Activated naive CD8-positive, alpha-beta T cell treated with anti-CD3 and anti-CD28 coated beads, Interleukin-2, amount 50 U/mL, for 24 hours (primary cell): ENCODE measurements around the gene SERPINB6.
"Not testable (repeated sequence)": the region's sequence is repeated elsewhere in the genome, so short reads cannot be mapped to it uniquely, and the experiment has no call there.

ENCODE experiments used
- ATAC-seq: fragments of 150-1000 bp; cut with Tn5 transposase; one replicate; pipeline ENCODE4 v1.10.0; 2021
- DNase-seq: peaks from one replicate; pipeline ENCODE4 v3.0.0; 2021
- H3K27ac Mint-ChIP-seq: one replicate; pipeline ENCODE4 v1.8.0; 2021; ENCODE audit warnings: mild to moderate bottlenecking, mixed read lengths
- H3K27me3 Mint-ChIP-seq: one replicate; pipeline ENCODE4 v1.8.0; 2021; ENCODE audit warnings: mixed read lengths
- H3K36me3 Mint-ChIP-seq: one replicate; pipeline ENCODE4 v1.8.0; 2021; ENCODE audit warnings: low read depth, mixed read lengths
- H3K4me1 Mint-ChIP-seq: one replicate; pipeline ENCODE4 v1.8.0; 2021; ENCODE audit warnings: mixed read lengths
- H3K4me3 Mint-ChIP-seq: one replicate; pipeline ENCODE4 v1.8.0; 2021; ENCODE audit warnings: mild to moderate bottlenecking, moderate library complexity, mixed read lengths
- H3K9me3 Mint-ChIP-seq: one replicate; pipeline ENCODE4 v1.8.0; 2021; ENCODE audit warnings: mixed read lengths

Gene SERPINB6

DNA sequence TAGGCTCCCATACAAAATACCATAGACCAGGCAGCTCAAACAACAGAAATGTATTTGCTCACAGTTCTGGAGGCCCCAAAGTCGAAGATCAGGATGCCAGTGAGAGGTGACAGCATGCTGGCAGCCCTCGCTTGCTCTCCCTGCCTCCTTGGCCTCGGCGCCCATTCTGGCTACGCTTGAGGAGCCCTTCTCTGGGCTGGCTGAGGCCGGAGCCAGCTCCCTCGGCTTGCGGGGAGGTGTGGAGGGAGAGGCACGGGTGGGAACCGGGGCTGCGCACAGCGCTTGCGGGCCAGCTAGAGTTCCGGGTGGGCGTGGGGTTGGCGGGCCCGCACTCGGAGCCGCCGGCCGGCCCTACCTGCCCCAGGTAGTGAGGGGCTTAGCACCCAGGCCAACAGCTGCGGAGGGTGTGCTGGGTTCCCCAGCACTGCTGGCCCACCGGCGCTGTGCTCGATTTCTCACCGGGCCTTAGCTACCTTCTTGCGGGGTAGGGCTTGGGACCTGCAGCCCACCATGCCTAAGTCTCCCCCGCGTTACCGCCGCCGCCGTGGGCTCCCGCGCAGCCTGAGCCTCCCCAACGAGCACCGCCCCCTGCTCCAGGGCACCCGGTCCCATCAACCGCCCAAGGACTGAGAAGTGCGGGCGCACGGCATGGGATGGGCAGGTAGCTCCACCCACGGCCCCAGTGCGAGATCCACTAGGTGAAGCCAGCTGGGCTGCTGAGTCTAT lies 35.6 kb downstream of the SERPINB6 start:
- peaks cover 49% of the 10 kb centered on the region for H3K4me1 Mint-ChIP-seq
- ATAC-seq (no peak), DNase-seq (no peak)
- no peaks in the 10 kb centered on the region for H3K27me3 Mint-ChIP-seq
- peaks cover 9% of the 10 kb centered on the region for H3K9me3 Mint-ChIP-seq
- H3K27ac Mint-ChIP-seq: no peak overlapping the region
- no peak overlapping the region for H3K4me3 Mint-ChIP-seq
- peaks cover 21% of the 10 kb centered on the region for H3K36me3 Mint-ChIP-seq

DNA sequence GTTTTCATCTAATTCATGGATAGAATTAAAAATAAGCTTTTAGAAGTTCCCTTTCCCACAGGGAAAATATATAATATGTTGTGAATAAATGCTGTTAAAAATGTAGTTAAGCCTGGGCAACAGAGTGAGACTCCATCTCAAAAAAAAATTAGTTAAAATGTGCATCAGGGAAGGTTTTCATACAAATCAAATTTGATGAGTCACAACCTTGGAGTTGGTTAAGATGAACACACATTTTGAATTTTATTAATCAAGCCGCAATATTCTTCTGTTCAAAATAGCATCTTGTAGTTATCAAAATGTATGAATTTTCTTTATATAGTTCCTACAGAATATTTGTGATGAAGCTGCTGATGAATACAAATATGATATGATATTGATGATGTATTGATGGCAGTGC lies 37.3 kb downstream of the SERPINB6 start:
- Mint-ChIP-seq H3K27me3 (no peaks in the 10 kb centered on the region), H3K4me1 (peaks cover 38% of the 10 kb centered on the region), H3K9me3 (peaks cover 9% of the 10 kb centered on the region), H3K27ac (no peak overlapping the region), H3K4me3 (no peak overlapping the region), H3K36me3 (peaks cover 14% of the 10 kb centered on the region)
- DNase-seq (no peak), ATAC-seq (no peak)

DNA sequence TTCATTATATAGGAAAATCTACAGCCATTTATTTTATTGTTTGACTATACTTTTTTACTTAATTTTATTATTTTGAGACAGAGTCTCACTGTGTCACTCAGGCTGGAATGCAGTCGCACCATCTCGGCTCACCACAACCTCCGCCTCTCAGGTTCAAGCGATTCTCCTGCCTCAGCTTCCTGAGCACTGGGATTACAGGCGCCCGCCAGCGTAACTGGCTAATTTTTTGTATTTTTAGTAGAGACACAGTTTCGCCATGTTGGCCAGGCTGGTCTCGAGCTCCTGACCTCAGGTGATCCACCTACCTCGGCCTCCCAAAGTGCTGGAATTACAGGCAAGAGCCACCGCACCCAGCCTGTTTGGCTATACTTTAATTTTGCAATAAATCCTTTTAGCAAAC lies 38.5 kb downstream of the SERPINB6 start:
- not testable (repeated sequence) for H3K4me3 Mint-ChIP-seq, H3K27me3 Mint-ChIP-seq, H3K27ac Mint-ChIP-seq, ATAC-seq, DNase-seq, H3K9me3 Mint-ChIP-seq
- H3K36me3 Mint-ChIP-seq: peaks cover 11% of the 10 kb centered on the region
- peaks cover 28% of the 10 kb centered on the region for H3K4me1 Mint-ChIP-seq

DNA sequence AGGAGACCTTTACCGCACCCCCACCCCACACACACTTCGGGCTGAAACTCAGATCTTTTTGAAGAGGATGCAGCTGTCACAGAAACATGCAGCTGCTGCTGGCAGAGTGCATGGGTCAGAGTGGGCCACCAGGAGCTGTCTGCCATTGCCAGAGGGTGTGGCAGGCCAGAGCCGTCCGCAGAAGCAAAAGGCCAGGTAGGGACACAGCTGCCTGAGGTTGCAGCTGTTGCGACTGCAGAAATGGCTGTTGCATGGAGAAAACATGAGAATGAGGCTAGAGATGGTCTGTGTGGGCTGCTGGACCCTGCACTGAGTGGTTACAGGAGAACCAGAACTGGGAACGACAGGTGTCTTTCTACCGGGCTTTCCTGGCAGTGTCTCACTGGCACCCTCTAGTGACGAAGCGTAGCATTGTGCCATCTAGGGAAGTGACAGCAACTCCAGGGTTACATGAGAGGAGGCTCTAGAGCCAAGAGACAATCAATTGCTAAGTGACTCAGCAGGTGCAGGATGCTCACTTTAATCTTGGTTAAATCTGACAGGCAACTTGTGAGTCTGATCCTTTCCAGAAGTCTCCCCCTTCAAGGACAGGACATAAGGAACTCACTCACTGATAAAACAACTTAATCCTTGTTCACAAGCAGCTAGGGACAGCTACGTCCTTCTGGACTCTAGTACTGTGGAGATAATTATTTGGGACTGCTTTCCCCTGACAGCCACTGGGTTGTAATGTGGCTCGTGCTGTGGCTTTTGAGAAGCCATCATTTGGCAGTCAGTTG lies 39.2 kb downstream of the SERPINB6 start:
- Mint-ChIP-seq H3K4me1 (peaks cover 21% of the 10 kb centered on the region), H3K27me3 (no peaks in the 10 kb centered on the region), H3K36me3 (peaks cover 10% of the 10 kb centered on the region), H3K4me3 (no peak overlapping the region), H3K9me3 (peaks cover 9% of the 10 kb centered on the region), H3K27ac (peak overlapping the region; percentile 15)
- DNase-seq (peak; percentile 85), ATAC-seq (peak; percentile 88)

DNA sequence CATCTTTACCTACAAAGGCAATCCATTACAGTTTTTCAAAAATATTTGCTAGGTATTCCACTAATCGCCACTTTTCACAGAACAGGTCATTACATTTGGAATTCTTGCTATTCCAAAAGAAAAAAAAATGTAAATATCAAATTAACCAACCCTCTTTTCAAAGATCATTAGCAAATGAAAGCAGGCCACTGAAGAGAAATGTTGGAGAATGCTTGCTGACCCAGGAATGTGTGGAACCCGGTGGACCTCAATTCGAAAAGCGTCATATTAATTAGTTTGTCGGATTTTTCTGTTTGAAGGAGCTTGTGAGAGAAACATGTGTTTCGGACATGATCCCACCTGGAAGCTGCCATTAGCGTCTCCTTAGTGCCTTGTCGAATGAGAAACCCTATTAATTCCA lies 40.3 kb downstream of the SERPINB6 start:
- ATAC-seq (no peak), DNase-seq (no peak)
- Mint-ChIP-seq H3K27ac (no peak overlapping the region), H3K4me1 (peaks cover 10% of the 10 kb centered on the region), H3K27me3 (no peaks in the 10 kb centered on the region), H3K9me3 (peaks cover 3% of the 10 kb centered on the region), H3K36me3 (no peaks in the 10 kb centered on the region), H3K4me3 (no peak overlapping the region)

DNA sequence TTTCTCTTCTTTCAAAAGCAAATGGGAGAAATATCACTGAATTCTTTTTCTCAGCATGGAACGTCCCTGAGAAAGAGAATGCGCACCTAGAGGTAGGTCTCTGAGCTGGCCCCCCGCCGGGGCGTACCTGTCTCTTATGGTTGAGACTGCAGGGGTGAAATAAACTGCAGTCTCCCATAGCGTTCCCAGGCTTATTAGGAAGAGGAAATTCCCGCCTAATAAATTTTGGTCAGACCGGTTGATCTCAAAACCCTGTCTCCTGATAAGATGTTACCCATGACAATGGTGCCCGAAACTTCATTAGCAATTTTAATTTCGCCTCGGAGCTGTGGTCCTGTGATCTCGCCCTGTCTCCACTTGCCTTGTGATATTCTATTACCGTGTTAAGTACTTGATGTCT lies 43.4 kb downstream of the SERPINB6 start:
- H3K36me3 Mint-ChIP-seq, H3K27me3 Mint-ChIP-seq, H3K9me3 Mint-ChIP-seq, H3K4me3 Mint-ChIP-seq, H3K4me1 Mint-ChIP-seq, ATAC-seq, DNase-seq, H3K27ac Mint-ChIP-seq: not testable (repeated sequence)

DNA sequence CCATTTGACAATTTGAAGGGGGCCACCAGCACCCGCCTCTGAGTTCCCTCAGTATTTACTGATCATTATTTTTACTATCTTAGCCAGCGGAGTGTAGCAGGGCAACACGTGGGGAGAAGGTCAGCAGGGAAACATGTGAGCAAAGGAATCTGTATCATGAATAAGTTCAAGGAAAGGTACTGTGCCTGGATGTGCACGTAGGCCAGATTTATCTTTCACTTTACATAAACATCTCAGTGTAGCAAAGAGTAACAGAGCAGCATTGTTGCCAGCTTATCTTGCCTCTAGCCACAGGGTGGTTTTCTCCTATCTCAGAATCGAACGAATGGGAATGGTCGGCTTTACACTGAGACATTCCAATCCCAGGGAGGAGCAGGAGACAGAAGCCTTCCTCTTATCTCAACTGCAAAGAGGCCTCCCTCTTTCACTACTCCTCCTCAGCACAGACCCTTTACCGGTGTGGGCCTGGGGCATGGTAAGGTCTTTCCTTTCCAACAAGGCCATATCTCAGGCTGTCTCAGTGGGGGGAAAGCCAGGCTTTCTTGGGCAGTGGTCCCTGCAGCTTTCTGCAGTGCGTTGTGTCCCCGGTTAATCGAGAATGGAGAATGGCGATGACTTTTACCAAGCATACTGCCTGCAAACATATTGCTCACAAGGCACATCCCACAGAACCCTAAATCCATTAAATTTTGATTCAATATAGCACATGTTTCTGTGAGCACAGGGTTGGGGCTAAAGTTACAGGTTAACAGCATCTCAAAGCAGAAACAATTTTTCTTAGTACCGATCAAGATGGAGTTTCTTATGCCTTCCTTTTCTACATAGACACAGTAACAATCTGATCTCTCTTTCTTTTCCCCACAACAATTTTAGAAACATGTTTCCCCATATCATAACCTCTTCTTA lies 45.3 kb downstream of the SERPINB6 start:
- H3K9me3 Mint-ChIP-seq, ATAC-seq, H3K27me3 Mint-ChIP-seq, H3K4me1 Mint-ChIP-seq, H3K27ac Mint-ChIP-seq, H3K36me3 Mint-ChIP-seq, H3K4me3 Mint-ChIP-seq, DNase-seq: not testable (repeated sequence)

DNA sequence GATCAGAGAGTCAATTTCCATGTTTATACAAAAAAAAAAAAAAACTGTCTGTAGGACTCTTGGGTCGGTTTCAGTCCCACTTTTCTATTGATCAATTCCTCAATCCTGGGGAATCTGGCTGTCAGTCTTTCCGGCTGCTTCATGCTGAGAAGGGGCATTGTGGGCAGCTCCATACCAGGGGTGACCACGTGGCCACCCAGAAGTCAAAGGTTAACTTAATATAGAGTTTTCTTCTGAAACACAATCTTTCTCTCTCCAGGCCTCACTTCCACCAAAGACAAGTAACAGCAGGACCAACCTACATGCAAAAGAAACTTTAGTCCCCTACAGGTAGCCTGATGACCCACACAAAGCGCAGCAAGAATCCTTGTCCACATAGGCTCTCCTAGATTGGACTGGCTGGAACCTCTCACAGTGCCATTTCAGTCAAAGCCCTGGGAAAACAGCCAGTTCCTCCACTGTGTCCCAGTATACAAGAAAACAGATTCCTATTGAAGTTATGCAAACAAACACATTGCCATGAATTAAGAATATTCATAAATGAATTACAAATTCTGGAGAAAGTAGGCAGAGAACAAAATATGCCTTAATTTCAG lies 49.7 kb downstream of the SERPINB6 start:
- H3K9me3 Mint-ChIP-seq: peaks cover 7% of the 10 kb centered on the region
- peaks cover 2% of the 10 kb centered on the region for H3K27me3 Mint-ChIP-seq
- H3K4me1 Mint-ChIP-seq: peaks cover 13% of the 10 kb centered on the region
- ATAC-seq (no peak), DNase-seq (no peak)
- no peak overlapping the region for H3K27ac Mint-ChIP-seq
- peaks cover 3% of the 10 kb centered on the region for H3K36me3 Mint-ChIP-seq
- no peak overlapping the region for H3K4me3 Mint-ChIP-seq

DNA sequence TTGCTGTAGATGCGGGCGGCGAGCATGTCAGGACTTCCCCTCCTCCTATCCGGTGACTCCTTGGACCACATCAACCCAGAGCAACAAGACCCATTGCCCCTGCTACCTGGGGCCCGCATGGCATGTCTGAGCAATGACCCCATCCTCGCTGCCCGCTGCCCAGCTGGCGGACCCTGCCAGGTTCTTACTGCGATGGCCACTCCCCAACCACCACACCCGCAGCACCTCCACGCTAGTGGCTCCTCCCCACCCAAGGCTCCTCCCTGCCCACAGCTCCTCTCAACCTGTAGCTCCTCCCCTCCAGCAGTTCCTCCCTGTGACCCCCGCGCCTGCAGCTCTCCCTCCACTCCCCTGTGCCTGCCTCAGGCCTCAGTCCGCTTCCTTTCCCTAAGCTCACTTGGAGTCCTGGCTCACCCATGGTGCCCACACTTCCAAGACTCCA lies 50.7 kb downstream of the SERPINB6 start:
- H3K27me3 Mint-ChIP-seq: peaks cover 2% of the 10 kb centered on the region
- no peak for ATAC-seq
- H3K27ac Mint-ChIP-seq: no peak overlapping the region
- H3K4me3 Mint-ChIP-seq: no peak overlapping the region
- H3K36me3 Mint-ChIP-seq: peaks cover 3% of the 10 kb centered on the region
- H3K4me1 Mint-ChIP-seq: peaks cover 13% of the 10 kb centered on the region
- DNase-seq: no peak
- H3K9me3 Mint-ChIP-seq: peaks cover 7% of the 10 kb centered on the region

DNA sequence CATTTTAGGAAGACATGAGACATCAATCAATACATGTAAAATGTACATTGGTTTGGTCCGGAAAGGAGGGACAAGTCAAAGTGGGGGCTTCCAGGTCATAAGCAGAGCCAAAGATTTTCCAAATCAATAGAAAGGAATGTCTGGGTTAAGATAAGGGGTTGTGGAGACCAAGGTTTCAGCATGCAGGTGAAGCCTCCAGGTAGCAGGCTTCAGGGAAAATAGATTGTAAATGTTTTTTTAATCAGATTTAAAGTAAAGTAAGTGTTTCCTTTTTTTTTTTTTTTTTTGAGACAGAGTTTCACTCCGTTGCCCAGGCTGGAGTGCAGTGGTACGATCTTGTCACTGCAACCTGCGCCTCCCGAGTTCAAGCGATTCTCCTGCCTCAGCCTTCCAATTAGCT lies 51.5 kb downstream of the SERPINB6 start:
- Mint-ChIP-seq H3K36me3 (peaks cover 3% of the 10 kb centered on the region), H3K9me3 (peaks cover 7% of the 10 kb centered on the region), H3K27ac (peak overlapping the region; percentile 77), H3K27me3 (peaks cover 2% of the 10 kb centered on the region), H3K4me1 (peaks cover 13% of the 10 kb centered on the region), H3K4me3 (no peak overlapping the region)
- DNase-seq: no peak
- ATAC-seq: no peak

DNA sequence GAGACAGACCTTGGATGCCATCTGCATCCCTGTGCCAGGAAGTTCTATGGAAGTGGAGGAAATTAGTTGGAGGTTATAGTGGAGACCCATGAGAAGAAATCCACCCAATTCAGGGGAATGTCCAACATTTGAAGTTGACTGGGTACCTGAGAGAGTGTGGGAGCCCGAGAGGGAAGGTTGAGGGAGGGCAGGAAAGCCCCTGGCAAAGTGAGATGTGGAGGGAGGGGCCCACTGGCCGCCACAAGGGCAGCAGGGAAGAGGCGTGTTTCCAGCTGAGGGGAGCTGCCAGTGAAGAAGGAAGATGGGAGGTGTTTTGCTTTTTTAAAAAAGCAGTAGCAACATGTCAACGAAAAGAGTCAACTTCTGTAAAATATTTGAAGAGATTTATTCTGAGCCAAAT lies 52.0 kb downstream of the SERPINB6 start:
- H3K27me3 Mint-ChIP-seq: peaks cover 2% of the 10 kb centered on the region
- H3K4me3 Mint-ChIP-seq: peak overlapping the region; percentile 25
- peaks cover 3% of the 10 kb centered on the region for H3K36me3 Mint-ChIP-seq
- no peak for ATAC-seq
- no peak for DNase-seq
- peaks cover 7% of the 10 kb centered on the region for H3K9me3 Mint-ChIP-seq
- H3K27ac Mint-ChIP-seq: peak overlapping the region; percentile 77
- peaks cover 13% of the 10 kb centered on the region for H3K4me1 Mint-ChIP-seq

DNA sequence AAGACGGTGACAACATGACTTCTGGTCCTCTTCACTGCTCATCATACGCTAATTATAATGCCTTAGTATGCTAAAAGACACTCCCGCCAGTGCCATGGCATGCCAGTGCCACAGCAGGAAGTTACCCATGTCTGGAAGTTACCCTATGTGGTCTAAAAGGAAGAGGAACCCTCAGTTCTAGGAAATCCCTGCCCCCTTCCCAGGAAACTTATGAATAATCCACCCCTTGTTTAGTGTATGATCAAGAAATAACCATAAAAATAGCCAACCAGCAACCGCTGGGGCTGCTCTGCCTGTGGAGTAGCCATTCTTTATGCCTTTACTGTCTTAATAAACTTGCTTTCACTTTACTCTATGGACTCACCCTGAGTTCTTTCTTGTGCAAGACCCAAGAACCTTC lies 52.4 kb downstream of the SERPINB6 start:
- ATAC-seq (peak; percentile 52), DNase-seq (no peak)
- Mint-ChIP-seq H3K9me3 (peaks cover 7% of the 10 kb centered on the region), H3K27me3 (peaks cover 2% of the 10 kb centered on the region), H3K27ac (peak overlapping the region; percentile 77), H3K4me3 (peak overlapping the region; percentile 25), H3K36me3 (peaks cover 3% of the 10 kb centered on the region), H3K4me1 (peaks cover 13% of the 10 kb centered on the region)

DNA sequence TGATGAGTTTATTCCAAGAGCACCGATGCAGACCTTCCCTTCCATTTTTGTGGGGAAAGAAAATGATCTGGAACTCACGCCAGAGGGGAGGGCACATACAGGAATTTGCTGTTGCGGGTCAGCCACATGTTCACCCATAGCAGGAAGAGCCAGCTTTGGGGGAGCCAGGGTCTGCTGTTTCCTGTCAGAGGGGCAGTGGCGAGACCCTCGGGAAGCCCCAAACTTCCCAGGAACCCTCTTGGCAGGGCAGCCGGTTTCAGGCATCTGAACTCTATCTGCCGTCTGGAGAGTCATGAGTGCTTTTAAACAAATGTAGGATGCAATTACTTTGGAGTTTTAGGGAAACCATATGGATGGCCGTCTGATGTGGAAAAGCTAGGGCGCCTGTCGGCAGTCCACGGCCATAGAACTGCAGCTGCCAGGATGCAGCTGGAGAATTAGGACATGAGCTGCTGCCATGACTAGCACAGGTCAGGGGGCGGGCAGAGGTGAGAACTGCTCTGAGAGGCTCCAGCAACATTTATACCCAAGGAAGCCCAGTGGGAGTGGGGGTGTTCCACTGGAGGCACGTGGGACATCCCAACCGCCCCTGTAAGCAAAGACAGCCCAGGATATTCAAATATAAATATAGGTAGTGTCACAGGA lies 53.4 kb downstream of the SERPINB6 start:
- ATAC-seq (no peak), DNase-seq (no peak)
- Mint-ChIP-seq H3K4me3 (no peak overlapping the region), H3K27me3 (peaks cover 2% of the 10 kb centered on the region), H3K9me3 (peaks cover 7% of the 10 kb centered on the region), H3K4me1 (peaks cover 13% of the 10 kb centered on the region), H3K36me3 (peaks cover 3% of the 10 kb centered on the region), H3K27ac (no peak overlapping the region)

DNA sequence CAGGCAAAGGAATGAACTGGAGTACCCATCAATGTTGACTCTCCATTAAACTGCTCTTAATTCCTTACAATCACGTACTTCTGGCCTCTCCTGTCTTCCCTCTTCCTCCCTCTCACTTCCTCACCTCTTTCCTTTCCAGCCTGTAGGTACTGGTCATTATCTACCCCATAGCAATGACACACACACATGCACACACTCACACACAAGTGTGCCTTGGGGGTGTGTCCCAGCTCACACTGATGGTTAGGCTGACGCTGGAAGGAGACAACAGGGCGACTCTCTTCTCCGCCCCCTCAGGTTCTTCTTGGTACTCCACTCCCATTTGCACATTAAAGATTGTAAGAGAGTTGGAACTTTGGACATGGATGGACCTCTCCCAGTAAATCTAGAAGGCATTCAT lies 54.3 kb downstream of the SERPINB6 start:
- DNase-seq: no peak
- no peak for ATAC-seq
- peaks cover 3% of the 10 kb centered on the region for H3K36me3 Mint-ChIP-seq
- peaks cover 2% of the 10 kb centered on the region for H3K27me3 Mint-ChIP-seq
- peaks cover 13% of the 10 kb centered on the region for H3K4me1 Mint-ChIP-seq
- H3K9me3 Mint-ChIP-seq: peaks cover 7% of the 10 kb centered on the region
- no peak overlapping the region for H3K27ac Mint-ChIP-seq
- no peak overlapping the region for H3K4me3 Mint-ChIP-seq
